GM21360 (cell line): ENCODE data around the gene C2orf49.

ENCODE experiments used
- ATAC-seq: cut with Tn5 transposase; IDR thresholded peaks from one replicate; pipeline ENCODE4 v1.9.1; 2021; ENCODE audit warnings: mild to moderate bottlenecking, moderate library complexity; ENCODE audit not compliant: unreplicated experiment

C2orf49 gene

DNA sequence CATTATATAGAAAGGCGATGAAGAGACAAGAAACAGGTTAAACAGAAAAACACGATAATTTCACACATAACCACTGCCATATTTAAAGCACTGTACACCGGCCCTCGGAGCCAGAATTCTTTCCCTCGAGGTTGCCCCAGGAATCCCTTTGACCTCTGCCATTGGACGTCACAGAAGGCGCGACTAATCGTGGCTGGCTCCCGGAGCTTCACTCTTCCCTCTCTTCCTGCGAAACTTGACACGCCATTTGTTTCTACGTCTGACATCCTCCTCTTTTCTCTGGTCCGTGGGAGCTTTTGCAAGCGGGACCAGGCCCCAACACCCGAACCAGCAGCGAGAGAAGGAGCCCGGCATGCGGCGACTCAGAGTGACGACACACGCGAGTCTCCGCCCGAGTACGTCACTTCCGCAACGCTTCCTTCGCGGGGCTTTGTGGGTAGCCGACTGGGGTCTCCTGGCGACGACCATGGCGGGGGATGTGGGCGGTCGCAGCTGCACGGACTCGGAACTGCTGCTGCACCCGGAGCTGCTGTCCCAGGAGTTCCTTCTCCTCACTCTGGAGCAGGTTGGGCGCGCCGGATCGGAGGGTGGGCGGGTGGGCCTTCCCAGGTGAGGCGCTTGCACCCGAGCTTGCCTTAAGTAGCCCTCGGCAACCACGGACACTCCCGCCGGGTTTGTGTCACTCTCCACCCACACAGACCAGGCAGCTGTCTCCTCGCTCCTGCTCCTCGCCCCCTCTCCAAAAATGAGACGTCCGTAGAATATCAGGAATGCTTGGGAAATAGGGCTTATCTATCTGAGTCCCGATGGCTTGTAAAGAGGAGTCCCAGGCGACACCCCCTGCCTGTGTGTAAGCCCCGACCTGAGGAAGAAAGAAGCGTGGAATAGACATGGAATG lies at the start of gene C2orf49:
Gene C2orf49, plus strand, starts transcription at position 419 of the 898 bp plus-strand sequence. Its CDS starts 48 bp downstream, at position 467.
- ATAC-seq: peak; percentile 86

DNA sequence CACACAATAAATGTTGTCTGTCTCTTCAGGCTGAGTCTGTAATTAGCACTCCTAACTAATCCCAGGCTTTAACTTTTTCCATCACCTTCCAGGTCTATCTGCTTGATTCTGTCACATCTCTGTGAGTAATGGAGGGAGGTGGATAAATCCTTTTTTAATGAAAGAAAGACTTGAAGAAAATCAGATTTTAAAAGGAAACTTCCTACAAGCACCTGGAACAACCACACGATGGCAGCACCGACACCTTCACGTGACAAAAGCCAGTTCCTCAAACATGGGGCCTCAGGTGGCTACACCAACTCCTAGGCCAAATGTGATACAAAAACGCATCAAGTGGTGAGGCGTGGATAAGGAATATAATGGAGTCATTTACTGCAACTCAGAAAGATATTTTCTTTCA lies 49.6 kb upstream of the C2orf49 start:
- ATAC-seq: no peak

DNA sequence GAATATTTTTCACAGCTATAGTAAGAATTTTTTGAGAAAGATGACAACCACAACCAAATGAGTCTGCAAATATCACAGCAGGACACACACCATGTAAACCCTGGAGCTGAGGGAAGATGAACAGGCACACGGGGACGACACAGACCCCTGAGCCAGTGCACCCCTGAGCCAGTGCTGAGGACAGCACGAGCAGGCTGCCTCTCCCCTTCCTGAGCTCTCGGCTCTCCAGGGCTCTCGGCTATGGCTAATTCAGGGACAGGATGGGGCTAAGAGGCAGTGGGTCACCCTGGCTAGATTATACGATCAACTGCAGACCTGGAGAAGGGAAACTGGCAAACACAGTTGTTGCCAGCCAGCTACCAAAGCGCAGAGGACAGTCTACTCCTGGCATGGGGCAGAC lies 49.2 kb upstream of the C2orf49 start:
- ATAC-seq: no peak

DNA sequence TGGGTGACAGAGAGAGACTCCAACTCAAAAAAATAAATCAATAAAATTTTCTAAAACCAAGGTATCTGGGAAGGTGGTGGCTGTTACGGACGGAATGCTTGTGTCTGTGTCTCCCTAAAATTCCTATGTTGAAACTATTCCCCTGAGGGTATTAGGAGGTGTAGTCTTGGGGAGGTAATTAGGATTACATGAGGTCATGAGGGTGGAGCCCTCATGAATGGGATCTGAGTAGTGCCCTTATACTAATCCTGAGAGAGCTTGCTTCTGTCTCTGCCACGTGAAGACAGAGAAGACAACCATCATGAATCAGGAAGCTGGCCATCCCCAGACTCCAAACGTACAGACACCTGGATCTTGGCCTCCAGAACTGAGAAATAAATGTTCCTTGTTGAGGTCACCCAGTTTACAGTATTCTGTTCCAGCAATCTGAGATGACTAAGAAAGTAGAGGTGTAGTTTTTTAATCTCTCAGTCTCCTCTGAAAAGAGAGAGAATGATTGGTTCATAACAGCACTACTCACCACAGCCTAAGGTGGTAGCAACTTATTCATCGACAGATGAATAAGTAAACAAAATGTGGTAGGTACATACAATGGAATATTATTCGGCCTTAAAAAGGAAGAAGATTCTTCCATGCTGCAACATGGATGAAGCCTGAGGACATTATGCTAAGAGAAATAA lies 46.2 kb upstream of the C2orf49 start:
- no peak for ATAC-seq

DNA sequence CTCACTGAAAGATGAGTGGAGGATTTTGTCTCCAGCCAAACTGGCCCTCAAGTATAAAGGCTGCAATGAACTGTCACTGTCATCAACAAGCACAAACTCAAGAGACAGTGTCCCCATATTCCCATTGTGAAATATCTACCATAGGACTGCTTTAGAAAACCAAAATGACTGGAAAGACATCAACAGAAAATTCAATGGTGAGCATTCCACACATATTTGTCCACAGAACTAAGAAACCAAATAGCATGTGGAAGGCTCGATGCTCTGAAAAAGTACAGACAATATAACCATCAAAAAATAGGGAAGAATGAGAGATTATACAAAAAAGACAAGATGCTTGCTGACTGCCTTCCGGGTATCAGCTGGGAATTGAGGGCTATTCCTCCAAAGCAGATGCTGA lies 45.4 kb upstream of the C2orf49 start:
- ATAC-seq: no peak

DNA sequence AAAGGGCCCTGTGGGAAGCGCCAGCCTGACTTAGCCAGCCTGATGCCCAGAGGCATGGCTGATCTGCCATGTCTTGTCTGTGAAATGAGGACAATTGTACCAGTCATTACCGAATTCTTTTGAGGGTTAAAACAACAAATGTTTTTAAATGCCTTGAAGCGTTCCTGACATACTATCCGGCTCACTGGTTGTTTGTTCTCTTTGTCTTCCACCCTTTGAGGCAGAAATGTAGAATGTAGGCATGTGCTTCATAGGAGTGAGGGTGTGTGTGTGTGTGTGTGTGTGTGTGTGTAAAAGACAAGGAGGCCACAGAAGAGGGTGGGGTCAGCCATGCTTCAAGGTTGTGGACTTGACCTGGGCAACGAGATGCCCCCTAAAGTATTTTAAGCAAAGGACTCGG lies 43.3 kb upstream of the C2orf49 start:
- no peak for ATAC-seq

DNA sequence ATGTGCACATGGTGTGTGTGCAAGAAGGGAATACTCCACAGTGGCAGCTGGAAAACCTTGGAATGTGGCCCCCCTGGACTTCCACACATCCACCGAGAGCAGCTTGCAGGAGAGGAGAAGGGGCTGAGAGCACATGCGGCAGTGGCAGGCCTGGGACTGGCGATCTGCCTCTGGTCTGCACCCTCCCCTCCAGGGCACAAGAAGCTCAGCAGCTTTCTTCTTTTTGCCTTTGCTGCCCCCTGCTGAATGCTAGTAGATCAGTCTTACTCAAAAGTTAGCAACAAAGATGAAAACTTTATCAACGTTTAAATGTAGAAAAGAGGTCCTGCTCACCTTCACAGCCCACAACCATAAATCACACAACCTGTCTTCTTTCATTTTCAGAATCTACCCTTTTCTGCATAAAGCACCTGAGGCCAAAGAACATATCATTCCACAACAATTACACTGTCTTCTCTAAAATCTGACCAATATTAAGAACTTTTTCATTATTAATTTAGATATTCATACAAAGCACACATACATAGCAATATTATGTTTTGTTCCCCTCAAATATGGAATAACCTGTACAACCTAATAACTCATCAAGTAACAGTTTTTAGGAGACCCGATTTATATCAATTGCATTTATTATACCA lies 42.4 kb upstream of the C2orf49 start:
- ATAC-seq: no peak

DNA sequence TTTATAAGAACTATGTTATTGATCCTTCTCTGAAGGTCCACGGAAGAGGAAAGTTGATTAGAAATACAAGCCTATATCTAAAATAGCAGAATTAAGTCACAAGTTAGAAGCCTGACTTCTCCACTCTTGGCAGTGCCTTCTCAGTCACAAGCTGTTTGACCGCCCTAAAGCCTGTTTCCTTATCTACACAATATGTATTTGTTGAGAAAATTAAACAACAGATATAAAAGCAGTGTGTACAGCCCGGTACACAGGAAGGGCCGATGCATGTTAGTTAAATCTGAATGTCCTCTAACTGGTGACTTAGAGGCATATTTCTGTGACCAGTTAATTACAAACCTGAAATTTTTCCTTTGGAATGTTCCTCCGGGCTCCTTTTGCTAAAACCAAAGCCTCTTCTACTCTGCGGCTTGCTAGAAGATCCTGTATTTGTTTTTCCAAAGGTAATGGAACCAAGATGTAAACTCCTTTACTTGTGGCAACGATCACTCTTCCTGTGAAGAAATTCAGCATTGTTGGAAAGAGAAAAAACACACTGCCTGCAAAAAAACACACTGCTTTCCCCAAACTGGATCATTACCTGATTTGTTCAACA lies 41.2 kb upstream of the C2orf49 start:
- ATAC-seq: no peak

DNA sequence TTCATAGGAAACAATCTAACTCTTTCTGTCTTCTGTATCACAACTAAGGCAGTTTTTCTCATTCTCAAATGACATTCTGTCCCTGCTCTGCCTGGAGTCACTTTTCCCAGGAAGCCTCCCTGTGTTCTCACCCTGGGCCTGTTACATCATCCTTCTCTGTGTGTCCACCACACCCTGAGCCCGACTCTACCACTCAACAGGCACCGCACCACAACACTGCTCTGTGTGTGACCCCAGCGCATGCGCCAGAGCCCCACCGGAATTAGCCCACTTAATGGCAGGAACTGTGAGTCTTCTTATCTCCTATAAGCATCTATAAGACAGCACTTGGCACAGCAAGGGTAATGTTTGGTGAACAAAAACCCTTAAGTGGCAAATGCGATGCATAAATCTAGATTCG lies 40.1 kb upstream of the C2orf49 start:
- no peak for ATAC-seq

DNA sequence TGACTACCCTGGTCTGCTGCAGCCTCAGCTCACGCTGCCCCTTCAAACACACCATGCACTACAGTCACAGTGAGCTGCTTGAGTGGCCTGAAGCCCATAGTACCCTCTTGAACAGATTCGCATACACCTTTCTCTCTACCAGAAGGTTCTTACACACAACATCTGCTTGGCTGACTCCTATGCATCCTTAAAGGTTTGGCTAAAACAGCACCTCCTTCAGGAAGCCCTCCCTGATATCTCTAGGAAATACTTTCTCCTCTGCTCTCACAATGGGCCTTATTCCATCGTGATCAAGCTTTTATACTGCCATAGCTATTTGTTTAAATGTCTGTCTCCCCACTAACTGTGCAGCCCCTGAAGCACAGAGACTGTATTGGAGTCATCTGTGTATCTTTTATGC lies 39.3 kb upstream of the C2orf49 start:
- ATAC-seq: no peak

DNA sequence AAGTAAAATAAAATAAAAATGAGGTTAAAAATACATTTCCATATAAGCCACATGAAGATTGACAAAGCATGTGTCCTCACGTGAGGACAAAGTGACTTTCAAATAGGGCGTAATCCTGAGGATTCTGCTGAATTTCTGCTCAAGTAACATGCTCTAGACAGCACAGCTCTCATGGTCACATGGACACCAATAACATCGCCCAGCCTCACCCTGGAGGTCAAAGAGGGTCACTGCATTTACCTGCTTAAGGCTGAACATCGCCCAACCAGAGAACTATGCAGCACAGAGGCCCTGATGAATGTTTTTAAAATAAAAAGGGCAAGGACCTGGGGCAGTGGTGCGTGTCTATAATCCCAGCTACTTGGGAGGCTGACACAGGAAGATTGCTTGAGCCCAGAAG lies 38.0 kb upstream of the C2orf49 start:
- no peak for ATAC-seq

DNA sequence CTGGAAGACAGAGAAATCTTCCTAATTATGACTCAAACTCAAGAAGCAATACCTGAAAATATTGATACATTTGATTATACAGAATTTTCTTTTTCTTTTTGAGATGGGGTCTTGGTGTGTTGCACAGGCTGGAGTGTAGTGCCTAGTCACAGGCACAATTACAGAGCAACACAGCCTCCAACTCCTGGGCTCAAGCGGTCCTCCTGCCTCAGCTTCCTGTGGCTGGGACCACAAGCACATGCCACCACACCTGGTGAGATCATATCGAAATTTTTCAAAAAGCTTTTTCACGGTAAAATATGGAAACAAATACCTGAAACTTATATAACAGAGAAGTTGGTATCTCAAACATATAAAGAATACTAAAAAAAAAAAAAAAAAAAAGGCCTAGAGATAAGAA lies 35.7 kb upstream of the C2orf49 start:
- ATAC-seq: no peak

DNA sequence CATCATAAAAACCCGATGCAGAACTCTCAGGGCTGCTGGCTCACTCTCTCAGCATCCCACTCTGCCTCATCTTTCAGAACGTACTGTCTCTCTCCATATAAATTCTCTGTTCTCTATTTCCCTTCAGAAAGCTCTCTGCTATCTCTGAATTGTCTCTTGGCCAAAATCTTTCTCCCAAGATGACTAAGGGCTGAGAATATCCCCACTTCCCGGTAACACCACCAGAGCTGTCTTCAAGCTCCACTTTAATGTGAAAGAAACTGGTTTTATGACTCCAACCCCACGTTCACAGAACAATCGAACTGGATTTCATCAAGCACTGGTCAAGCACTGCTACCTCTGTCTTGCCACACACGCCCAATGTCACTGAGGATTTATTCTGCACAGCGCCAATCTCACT lies 30.2 kb upstream of the C2orf49 start:
- no peak for ATAC-seq

DNA sequence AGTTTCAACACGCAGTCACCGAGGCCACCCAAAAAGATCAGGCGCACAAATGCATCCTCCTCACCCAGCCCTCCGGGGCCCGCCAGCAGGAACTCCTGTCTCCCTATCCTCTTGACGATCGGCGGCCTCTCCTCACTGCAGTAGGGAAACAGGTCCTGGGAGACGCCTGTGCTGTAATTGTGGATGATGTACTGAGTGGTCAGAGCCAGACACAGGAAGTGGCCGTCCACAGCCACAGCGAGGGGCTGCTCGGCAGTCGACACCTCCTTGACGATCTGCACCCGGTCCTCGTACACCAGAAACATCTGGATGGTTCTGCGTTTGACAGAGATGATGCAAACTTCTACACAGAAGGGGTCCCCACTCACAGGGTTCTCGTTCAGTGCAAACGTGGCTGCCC lies 29.8 kb upstream of the C2orf49 start:
- ATAC-seq: no peak

DNA sequence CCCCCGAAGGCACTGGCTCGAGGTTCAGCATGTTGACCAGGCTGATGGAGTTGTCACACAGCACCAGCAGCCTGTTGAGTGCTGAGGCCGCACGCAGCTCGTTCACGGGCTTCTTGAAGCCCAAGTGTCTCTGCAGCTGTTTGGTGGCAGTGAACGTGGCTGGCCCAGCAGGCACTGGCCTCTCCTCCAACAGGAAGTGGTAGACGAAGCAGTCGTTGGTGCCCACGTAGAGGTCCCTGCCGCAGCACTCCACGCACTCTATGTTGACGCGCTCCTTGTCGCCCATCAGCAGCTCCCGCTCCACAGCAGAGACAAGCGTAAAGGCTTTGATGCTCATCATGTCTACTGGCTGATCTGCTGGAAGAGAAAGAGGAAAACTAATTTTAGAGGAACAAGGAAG lies 29.4 kb upstream of the C2orf49 start:
- ATAC-seq: no peak

DNA sequence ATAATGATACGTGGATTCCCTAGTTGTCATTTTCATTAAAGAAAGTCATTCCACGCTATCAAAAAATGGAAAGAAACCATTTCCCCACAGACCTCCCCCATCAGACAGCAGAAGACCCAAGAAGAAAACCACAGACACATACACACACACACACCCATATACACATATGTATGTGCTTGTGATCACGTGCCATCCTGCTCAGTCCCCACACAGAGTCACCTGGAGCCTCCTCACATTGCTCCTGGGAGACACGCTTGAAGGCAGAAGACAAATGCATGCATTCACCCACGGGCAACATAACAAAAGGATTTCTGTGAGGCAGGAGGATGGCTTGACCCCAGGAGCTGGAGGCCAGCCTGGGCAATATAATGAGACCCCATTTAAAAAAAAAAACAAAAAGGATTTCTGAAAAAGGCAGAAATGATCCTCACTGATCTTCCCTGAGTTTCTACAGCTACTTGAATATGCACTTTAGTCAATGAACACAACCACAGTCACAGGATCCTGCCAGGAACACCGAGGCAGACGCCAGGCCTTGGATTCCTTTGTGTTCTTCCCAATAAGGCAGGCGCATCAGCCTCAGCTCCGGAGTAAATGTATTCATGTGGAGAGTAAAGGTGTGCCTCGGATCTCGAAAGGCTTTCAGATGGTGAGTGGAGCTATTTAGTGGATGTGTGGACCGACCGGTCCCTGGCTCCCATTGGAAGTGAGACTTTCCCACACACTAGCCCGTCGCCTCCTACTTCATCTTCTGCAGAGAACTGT lies 28.8 kb upstream of the C2orf49 start:
- no peak for ATAC-seq

DNA sequence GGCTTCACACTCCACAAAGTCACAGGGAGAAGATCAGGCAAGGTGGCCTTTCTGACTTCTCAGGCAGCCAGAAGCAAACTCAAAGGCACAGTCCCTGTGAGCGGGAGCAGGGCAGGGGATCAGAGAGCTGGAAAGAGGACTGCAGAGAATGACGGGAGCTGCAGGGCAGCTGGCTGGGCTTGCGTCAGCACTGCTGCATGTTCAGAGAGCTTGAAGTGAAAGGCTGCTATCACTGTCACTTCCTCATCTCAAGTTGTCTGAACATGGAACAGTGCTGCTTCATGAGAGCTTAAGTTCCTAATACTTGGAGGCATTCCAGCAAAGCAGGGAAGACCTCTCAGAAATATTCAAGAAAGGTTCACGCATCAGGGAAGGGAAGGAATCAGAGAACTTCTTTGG lies 28.2 kb upstream of the C2orf49 start:
- ATAC-seq: no peak

DNA sequence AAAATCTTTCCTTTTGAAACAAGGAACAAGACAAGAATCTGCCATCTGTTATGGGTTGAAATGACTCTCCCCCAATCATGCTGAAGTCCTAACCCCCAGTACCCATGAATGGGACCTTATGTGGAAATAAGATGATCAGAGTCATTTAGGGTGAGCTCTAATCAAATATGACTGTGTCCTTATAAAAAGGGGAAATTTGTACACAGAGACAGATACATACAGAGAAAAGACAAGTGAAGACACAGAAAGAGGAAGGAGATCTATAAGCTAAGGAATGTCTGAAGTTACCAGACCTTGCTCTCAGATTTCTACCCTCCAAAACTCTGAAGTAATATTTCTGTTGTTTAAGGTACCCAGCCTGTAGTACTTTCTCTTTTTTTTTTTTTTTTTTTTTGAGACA lies 23.5 kb upstream of the C2orf49 start:
- ATAC-seq: peak; percentile 46

DNA sequence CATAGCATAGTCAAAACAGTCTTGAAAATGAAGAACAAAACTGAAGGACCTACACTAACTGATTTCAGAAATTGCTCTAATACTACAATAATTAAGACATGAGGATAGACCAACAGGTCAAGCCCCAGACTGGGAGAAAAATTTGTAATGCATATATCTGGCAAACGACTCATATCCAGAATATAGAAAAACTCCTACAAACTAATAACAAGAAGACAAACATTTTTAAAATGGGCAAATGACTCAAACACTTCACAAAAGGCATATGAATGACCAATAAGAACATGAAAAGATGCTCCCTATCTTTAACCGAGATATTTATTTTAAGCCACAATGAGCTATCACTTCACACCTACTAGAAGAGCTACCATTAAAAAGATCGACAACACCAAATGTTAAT lies 22.0 kb upstream of the C2orf49 start:
- ATAC-seq: peak; percentile 64

DNA sequence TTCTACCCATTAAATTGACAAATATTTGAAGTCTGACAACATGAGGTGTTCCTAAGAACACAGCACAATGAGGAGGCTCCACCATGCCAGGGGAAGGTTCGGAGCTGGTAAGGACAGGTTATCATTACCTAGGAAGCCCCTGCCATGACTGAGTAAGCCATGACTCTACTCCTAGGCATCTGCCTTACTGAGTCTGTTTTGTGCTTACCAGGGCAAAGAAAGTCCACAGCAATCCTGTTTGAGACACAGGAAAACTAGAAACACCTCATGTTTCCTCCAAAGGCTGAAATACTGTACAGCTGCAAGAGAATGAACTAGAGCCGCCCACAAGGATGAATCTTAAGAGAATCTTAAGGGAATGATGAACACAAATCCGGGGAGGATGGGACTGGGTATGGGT lies 19.4 kb upstream of the C2orf49 start:
- ATAC-seq: no peak
